Right cardiac atrium (tissue), 5 donors: Measurements from ENCODE around the gene MLYCD. TPM values are rescaled to one million over a fixed set of nuclear protein-coding genes. Genes with fewer than 3 reads are reported as not detected.
"Not testable (repeated sequence)": the region's sequence is repeated elsewhere in the genome, so short reads cannot be mapped to it uniquely, and the experiment has no call there.

Source experiments
- ATAC-seq, 2 donors: fragments of 200-7000 bp; cut with Tn5 transposase; one replicate each; pipeline versions ENCODE4 v1.8.0 to v1.9.1; 2020; ENCODE audit warnings: moderate library complexity in 2 of 2, mild to moderate bottlenecking in 1 of 2
- DNase-seq, 3 donors: peaks; one replicate each; pipeline ENCODE4 v3.0.0-alpha.2; 2020
- H3K27ac ChIP-seq: one replicate; pipeline ENCODE4 v1.5.1; 2013; ENCODE audit warnings: mild to moderate bottlenecking, low read length, control low read depth, moderate library complexity
- H3K27me3 ChIP-seq: one replicate; pipeline ENCODE4 v1.6.1; 2013; ENCODE audit not compliant: control insufficient read depth, insufficient read depth
- H3K4me1 ChIP-seq: one replicate; pipeline ENCODE4 v1.6.1; 2013; ENCODE audit warnings: low read length; ENCODE audit not compliant: control insufficient read depth, insufficient read depth
- H3K4me3 ChIP-seq: one replicate; pipeline ENCODE4 v1.5.1; 2013; ENCODE audit warnings: low read length, control low read depth
- H3K9me3 ChIP-seq: one replicate; pipeline ENCODE4 v1.6.1; 2013; ENCODE audit warnings: low read length; ENCODE audit not compliant: control insufficient read depth
- WGBS: extraction: QIAGEN DNeasy Blood & Tissue Kit; methylation state at CpG from one replicate; pipeline ENCODE4 v1.1.7; 2013; 5-methylcytosine and 5-hydroxymethylcytosine counted together
- intact Hi-C, 4 donors: fragments of 100-400 bp; cut with DNase I; formaldehyde crosslinking; loops; one replicate each; pipeline versions ENCODE4 v1.11.0 to v1.14.0; 2022 to 2023
- polyA plus RNA-seq: library from polyadenylated mRNA; stranded (reverse); fragments of 200-250 nt; gene quantifications from one replicate; pipeline ENCODE4 v1.2.3, GENCODE V29; 2013
- total RNA-seq, 4 donors: library from RNA; stranded (reverse); fragmentation: NEBNext Ultra II Directional; extraction: Animal tissue kit (Norgen Biotek cat#: 25700); gene quantifications; one replicate each; pipeline ENCODE4 v1.2.1, GENCODE V29; 2021
- donor health status: healthy with polysubstance abuse.
- donor health status: DM: no; HTN: yes; CAD: no.
- donor health status: DM: no; HTN: no; CAD: no.
- donor health status: DM: no; HTN: yes; CAD: no; lungs with severe emphysema.
- donor health status: DM: yes; HTN: yes; CAD: no.

MLYCD gene
- total and polyA plus RNA-seq, 5 donors, result 24.1 to 34.5 (median 27.4) TPM

- no peak for ATAC-seq
- H3K9me3 ChIP-seq, result no peaks in the 10 kb centered on the region
- no peaks in the 10 kb centered on the region for H3K27me3 ChIP-seq
- no peak overlapping the region for H3K27ac ChIP-seq
- intact Hi-C loops, result no loop called here
- WGBS, result 95% methylated on average over 14 of the region's 14 CpGs
- no peaks in the 10 kb centered on the region for H3K4me1 ChIP-seq
- DNase-seq, result peak in 2 of 3 donors; percentile 16 to 19
- no peak overlapping the region for H3K4me3 ChIP-seq
These were observed 43.2 kb downstream of the MLYCD start for GRCh38 chr16:83942074-83942473.

DNA sequence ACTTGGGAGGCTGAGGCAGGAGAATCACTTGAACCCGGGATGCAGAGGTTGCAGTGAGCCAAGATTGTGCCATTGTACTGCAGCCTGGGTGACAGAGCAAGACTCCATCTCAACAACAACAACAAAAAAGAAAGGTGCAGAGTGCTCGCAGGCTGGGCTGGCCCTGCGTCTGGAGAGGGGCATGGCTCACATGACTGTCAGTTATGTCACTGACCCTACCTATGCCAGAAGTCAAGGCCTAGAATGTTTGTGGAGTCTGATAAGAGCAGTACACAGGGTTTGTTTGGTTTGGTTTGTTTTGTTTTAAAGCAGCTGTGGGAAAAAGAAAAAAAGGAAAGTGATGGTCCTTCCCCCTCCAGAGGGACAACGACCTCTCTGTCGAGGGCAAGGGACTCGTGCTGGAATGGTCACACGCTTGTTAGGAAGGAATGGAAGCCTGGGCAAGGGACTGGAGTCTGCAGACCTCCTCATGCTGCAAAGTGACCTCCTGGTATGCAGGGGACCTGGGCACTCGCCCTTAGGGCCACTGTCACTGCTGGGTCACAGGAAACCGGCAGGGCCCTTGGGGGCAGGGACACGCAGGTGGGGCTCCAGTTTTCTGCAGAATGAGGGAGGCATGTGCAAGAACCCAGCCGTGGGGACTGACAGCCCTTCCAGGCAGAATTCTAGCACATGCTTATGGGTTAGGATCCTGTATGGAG lies 44.0 kb downstream of the MLYCD start:
- no peaks in the 10 kb centered on the region for H3K27me3 ChIP-seq
- 63% methylated on average over 11 of the region's 11 CpGs for WGBS
- H3K4me3 ChIP-seq, result no peak overlapping the region
- no peak overlapping the region for H3K27ac ChIP-seq
- H3K4me1 ChIP-seq, result no peaks in the 10 kb centered on the region
- ATAC-seq, result no peak
- no peaks in the 10 kb centered on the region for H3K9me3 ChIP-seq
- intact Hi-C loops, result no loop called here
- DNase-seq, result peak in 1 of 3 donors; percentile 14

- no peaks in the 10 kb centered on the region for H3K4me1 ChIP-seq
- no peaks in the 10 kb centered on the region for H3K27me3 ChIP-seq
- H3K4me3 ChIP-seq, result no peak overlapping the region
- 92% methylated on average over 10 of the region's 10 CpGs for WGBS
- H3K27ac ChIP-seq, result no peak overlapping the region
- DNase-seq (peak in 2 of 3 donors; percentile 14 to 16), ATAC-seq (no peak)
- intact Hi-C loops, result no loop called here
- H3K9me3 ChIP-seq, result no peaks in the 10 kb centered on the region
These were observed 44.7 kb downstream of the MLYCD start for GRCh38 chr16:83943516-83944050.

DNA sequence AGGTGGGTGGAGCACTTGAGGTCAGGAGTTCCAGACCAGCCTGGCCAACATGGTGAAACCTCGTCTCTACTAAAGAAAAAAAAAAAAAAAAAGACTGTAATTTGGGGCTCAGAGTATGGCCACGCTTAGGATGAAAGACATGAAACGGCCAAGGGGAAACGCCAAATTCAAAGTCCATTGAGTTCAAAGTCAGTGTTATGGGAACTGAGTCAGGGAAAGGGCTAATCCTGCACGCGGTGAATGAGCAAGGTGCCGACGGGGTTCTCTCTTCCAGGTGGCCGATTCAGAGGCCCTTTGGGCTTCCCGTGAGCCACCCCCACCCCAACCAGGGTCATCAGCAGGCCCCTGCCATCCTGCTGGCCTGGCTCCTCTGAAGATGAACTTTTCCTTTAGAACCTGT lies 46.7 kb downstream of the MLYCD start:
- no peaks in the 10 kb centered on the region for H3K9me3 ChIP-seq
- no peaks in the 10 kb centered on the region for H3K4me1 ChIP-seq
- H3K4me3 ChIP-seq, result no peak overlapping the region
- 92% methylated on average over 10 of the region's 10 CpGs for WGBS
- H3K27ac ChIP-seq, result no peak overlapping the region
- DNase-seq, result no peak
- H3K27me3 ChIP-seq, result no peaks in the 10 kb centered on the region
- ATAC-seq, result no peak
- intact Hi-C loops, result no loop called here

GRCh38 chr16:83946154-83946780 lies 47.4 kb downstream of the MLYCD start:
- no peak for ATAC-seq

GRCh38 chr16:83946781-83947566 lies 48.1 kb downstream of the MLYCD start:
- Histone ChIP-seq H3K4me1 (no peaks in the 10 kb centered on the region), H3K27ac (no peak overlapping the region), H3K9me3 (no peaks in the 10 kb centered on the region), H3K4me3 (no peak overlapping the region), H3K27me3 (no peaks in the 10 kb centered on the region)
- intact Hi-C loops, result no loop called here
- 88% methylated on average over 21 of the region's 21 CpGs for WGBS
- peak in 1 of 3 donors; percentile 7 for DNase-seq
- no peak for ATAC-seq

More at GRCh38 chr16:83946154-83946780, 47.4 kb downstream of the MLYCD start:
- intact Hi-C loops, result no loop called here
- Histone ChIP-seq H3K9me3 (no peaks in the 10 kb centered on the region), H3K27me3 (no peaks in the 10 kb centered on the region), H3K27ac (no peak overlapping the region), H3K4me3 (no peak overlapping the region), H3K4me1 (no peaks in the 10 kb centered on the region)
- 79% methylated on average over 24 of the region's 24 CpGs for WGBS
- no peak for DNase-seq

DNA sequence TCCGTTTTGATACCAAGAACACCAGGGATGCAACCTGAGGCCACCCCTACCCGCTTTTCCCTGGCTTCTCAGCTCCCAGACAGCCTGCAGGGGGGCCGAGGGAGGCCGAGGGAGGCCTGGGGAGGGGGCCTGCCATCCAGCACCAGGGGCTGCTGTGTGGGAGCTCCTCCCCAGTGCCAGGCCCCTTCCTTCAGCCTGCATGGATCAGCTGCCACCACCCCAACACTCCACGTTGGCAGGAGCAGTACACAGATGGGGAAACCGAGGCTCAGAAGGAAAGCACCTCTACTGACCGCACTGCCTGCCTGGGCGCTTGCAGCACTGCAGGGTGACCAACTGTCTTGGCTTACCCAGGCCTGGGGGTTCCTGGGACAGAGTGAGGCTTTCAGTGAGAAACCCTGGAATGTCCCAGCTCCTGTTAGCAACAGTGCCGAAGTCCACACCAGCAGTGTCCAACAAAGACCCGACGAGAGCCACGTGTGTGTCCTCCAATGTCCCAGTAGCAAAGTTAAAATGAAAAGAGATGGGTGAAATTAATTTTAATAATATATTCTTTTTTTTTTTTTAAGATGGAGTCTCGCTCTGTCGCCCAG lies 48.8 kb downstream of the MLYCD start:
- no peak overlapping the region for H3K27ac ChIP-seq
- intact Hi-C loops, result no loop called here
- 90% methylated on average over 14 of the region's 14 CpGs for WGBS
- H3K4me1 ChIP-seq, result peaks cover 3% of the 10 kb centered on the region
- no peak overlapping the region for H3K4me3 ChIP-seq
- DNase-seq (peak in 1 of 3 donors; percentile 22), ATAC-seq (no peak)
- H3K27me3 ChIP-seq, result no peaks in the 10 kb centered on the region
- no peaks in the 10 kb centered on the region for H3K9me3 ChIP-seq

DNA sequence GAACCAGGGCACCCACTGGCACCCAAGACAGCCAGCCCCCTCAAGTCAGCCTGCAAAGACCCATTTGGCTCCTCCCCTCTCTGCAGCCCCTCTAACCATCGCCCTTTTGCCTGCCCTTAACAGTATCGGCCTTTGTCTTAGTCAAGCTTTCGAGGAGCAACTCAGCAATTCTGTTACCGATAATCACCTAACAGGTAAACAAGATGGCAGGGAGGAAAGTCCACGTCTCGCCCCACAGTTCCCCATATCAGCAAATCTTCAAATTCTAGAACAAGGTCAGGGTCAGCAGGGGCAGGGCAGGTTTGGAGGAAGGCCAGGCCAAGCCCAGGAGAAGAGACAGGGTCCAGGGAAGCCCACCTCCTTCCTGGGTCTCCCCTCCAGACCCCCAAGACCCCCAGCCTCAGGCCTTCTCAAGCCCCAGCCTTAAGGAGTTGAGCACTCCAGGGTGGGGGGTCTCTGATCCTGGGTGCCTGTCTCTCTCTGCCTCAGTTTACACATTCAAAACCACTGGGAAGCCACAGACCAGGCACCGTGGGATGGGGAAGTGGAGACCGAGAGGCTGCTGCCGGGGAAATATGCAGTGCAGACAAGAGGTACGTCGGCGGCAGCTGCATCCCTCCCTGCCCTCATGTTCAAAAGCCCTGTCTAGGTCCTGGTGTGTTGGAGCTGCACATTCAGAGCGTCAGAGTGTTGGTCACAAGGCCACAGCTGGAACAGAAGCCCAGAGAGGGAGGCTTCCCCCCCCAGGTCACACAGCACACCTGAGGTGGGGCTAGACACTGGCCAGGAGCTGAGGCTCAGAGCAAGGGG lies 50.2 kb downstream of the MLYCD start:
- H3K27ac ChIP-seq, result no peak overlapping the region
- no peaks in the 10 kb centered on the region for H3K27me3 ChIP-seq
- 84% methylated on average over 13 of the region's 13 CpGs for WGBS
- DNase-seq, result no peak
- ATAC-seq, result no peak
- peaks cover 7% of the 10 kb centered on the region for H3K4me1 ChIP-seq
- H3K9me3 ChIP-seq, result no peaks in the 10 kb centered on the region
- intact Hi-C loops, result no loop called here
- no peak overlapping the region for H3K4me3 ChIP-seq

DNA sequence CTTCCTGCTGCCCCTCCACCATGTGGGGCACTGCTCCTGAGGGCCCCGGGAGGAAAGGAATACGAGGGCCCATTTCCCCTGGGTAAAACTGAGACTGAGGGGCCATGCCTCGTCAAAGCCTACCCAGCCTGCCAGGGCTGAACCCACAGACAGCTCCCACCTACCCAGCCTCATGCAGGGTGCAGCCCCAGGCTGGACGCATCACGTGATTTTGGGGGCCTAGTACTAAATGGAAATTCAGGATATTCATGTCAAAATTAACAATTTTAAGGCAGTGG lies 50.7 kb downstream of the MLYCD start:
- no peak overlapping the region for H3K4me3 ChIP-seq
- no peaks in the 10 kb centered on the region for H3K27me3 ChIP-seq
- intact Hi-C loops, result loop anchor here in 2 of 4 donors (10.0 kb wide), 2 partner anchors 125 to 225 kb away; no protein-coding TSS in a partner anchor
- DNase-seq, result no peak
- WGBS, result 88% methylated on average over 5 of the region's 5 CpGs
- no peak overlapping the region for H3K27ac ChIP-seq
- no peak for ATAC-seq
- H3K4me1 ChIP-seq, result peaks cover 7% of the 10 kb centered on the region
- no peaks in the 10 kb centered on the region for H3K9me3 ChIP-seq

DNA sequence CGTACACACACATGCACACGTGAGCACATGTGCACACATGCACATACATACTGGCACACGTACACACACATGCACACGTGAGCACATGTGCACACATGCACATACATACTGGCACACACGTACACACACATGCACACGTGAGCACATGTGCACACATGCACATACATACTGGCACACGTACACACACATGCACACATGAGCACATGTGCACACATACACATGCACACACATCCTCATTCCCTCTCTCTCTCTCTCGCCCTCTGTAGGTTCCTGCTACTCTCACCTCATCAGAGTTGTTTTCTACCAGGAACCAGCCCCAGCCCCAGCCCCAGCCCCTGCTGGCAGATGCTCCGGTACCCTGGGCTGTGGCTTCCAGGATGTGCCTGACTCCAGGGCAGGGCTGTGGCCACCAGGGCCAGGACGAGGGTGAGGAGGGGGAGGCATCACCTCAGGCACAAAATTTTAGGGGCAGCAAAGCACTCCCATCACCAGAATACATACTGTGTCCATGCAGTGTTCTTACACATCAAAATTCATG lies 52.0 kb downstream of the MLYCD start:
- ATAC-seq, H3K4me1 ChIP-seq, H3K27me3 ChIP-seq, H3K9me3 ChIP-seq, H3K4me3 ChIP-seq, DNase-seq, H3K27ac ChIP-seq: not testable (repeated sequence)
- intact Hi-C loops, result loop anchor here in 2 of 4 donors (10.0 kb wide), 2 partner anchors 126 to 224 kb away; no protein-coding TSS in a partner anchor
- WGBS, result 75% methylated on average over 10 of the region's 10 CpGs
